ENCODE measurements around the gene LAMB3.

LAMB3 gene

DNA sequence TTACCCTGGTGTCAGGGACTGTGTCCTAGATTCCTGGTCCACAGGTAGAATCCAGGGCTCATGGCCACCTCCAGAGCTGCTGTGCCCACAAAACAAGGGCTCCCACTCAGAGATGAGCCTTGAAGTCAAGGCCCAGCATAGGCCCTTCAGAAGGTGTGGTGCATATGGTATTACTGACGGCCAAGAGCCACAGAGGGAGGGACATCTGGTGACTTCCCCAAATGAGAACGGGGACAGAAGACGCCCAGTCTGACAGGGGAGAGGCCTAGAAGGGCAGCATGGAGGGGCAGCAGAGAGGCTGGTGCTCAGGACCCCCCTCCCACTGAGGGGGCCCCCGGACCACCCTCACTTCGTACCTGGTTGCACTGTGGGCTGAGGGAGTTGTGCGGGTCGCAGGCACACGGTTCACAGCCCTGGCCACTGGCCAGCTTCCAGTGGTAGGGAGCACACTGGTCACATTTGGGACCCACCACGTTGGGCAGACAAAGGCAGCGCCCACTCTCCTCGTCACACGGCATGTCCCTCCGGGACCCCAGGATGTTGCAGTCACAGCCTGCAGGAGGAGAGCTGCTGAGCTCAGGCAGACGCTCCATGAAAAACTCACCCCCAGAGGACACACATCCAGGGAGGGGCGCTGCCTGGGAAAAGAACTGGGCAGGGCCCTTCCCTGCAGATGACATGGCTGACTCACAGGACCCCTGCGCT is 25.0 kb downstream of the LAMB3 start:
- Histone ChIP-seq H3K27me3 (ENCODE audit: control insufficient read depth in 5 of 5, insufficient read depth in 4 of 5, low read length in 5 of 5) (peaks cover 0 to 3% (median 0%) of the 10 kb centered on the region in 5 donors), H3K36me3 (ENCODE audit: control insufficient read depth in 5 of 5, insufficient read depth in 5 of 5, low read length in 5 of 5) (peaks cover 0 to 18% (median 6%) of the 10 kb centered on the region in 5 donors), H3K27ac (ENCODE audit: low read depth, low read length) (peak overlapping the region; percentile 76), H3K4me1 (ENCODE audit: control insufficient read depth in 5 of 5, insufficient read depth in 5 of 5, low read length in 5 of 5) (peaks cover 5 to 54% (median 37%) of the 10 kb centered on the region in 5 donors), H3K9ac (ENCODE audit: low read length in 5 of 5) (peak overlapping the region in 3 of 5 donors; percentile 21 to 53 (median 24)), H3K4me3 (ENCODE audit: low read depth in 1 of 5, low read length in 5 of 5) (peak overlapping the region in 4 of 5 donors; percentile 17 to 55 (median 34)), H3K9me3 (ENCODE audit: control insufficient read depth in 5 of 5, low read length in 5 of 5) (no peaks in the 10 kb centered on the region)

DNA sequence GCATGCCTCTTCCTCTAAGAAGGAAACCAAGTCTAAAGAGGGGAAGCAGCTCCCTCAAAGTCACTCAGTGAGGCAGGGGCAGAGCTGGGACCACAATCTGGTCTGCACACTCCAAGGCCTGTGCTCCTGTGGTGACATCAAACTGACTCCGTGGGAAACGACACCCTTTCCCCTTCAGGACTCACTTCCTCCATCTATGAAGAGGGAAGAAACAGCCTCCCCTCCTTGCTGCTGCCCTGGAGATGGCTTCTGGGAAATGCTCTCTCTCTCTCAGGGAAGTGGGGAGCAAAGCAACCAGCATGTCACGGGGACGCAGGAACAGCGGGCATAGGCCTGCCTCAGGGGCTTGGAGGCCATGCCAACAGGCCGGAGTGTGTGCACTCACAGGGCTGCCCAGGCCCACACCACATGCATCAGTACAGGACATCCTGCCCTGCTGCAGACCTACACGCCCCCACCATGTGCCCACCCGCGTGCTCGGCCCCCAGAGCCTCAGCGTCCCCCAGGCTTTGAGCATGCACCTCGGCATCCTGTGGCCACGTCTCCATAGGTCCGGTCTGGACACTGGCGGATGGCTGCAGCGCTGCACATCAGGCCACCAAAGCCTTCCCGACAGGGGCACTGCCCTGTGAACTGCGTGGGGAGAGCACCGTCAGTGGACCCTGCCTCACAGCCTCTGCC is 25.7 kb downstream of the LAMB3 start:
- H3K27ac ChIP-seq (ENCODE audit: low read depth, low read length), result peak overlapping the region; percentile 76
- no peaks in the 10 kb centered on the region for H3K9me3 ChIP-seq (ENCODE audit: control insufficient read depth in 5 of 5, low read length in 5 of 5)
- H3K36me3 ChIP-seq (ENCODE audit: control insufficient read depth in 5 of 5, insufficient read depth in 5 of 5, low read length in 5 of 5), result peaks cover 0 to 22% (median 6%) of the 10 kb centered on the region in 5 donors
- peaks cover 5 to 54% (median 38%) of the 10 kb centered on the region in 5 donors for H3K4me1 ChIP-seq (ENCODE audit: control insufficient read depth in 5 of 5, insufficient read depth in 5 of 5, low read length in 5 of 5)
- H3K9ac ChIP-seq (ENCODE audit: low read length in 5 of 5), result peak overlapping the region in 3 of 5 donors; percentile 0 to 24 (median 15)
- H3K27me3 ChIP-seq (ENCODE audit: control insufficient read depth in 5 of 5, insufficient read depth in 4 of 5, low read length in 5 of 5), result peaks cover 0 to 3% (median 0%) of the 10 kb centered on the region in 5 donors
- H3K4me3 ChIP-seq (ENCODE audit: low read depth in 1 of 5, low read length in 5 of 5), result peak overlapping the region in 3 of 5 donors; percentile 2 to 55 (median 36)

DNA sequence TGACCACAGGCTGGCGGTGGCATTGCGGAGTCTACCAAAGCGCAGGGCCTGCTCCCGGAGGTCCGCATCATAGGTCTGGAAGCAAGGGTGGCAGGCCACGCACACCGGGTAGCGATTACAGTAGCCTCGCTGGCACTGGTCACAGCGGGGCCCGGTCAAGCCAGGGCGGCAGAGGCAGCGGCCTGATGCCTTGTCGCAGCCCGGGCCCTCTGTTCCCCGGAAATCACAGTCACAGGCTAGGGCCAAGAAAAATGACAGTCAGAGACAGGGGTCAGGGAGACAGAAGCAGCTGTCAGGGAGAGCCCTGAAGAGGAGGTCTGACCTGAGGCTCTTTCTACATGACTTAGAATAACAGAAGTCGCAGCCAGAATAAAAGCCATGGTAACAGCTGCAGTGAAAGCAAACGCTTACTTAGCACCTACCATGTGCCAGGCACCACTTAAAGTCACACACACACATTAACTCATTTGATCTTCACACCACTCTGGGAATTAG is 26.4 kb downstream of the LAMB3 start:
- Histone ChIP-seq H3K27me3 (ENCODE audit: control insufficient read depth in 5 of 5, insufficient read depth in 4 of 5, low read length in 5 of 5) (peaks cover 0 to 3% (median 0%) of the 10 kb centered on the region in 5 donors), H3K9ac (ENCODE audit: low read length in 5 of 5) (peak overlapping the region in 2 of 5 donors; percentile 0 to 15), H3K4me3 (ENCODE audit: low read depth in 1 of 5, low read length in 5 of 5) (peak overlapping the region in 3 of 5 donors; percentile 2 to 36 (median 4)), H3K9me3 (ENCODE audit: control insufficient read depth in 5 of 5, low read length in 5 of 5) (no peaks in the 10 kb centered on the region), H3K27ac (ENCODE audit: low read depth, low read length) (peak overlapping the region; percentile 76), H3K4me1 (ENCODE audit: control insufficient read depth in 5 of 5, insufficient read depth in 5 of 5, low read length in 5 of 5) (peaks cover 5 to 54% (median 44%) of the 10 kb centered on the region in 5 donors), H3K36me3 (ENCODE audit: control insufficient read depth in 5 of 5, insufficient read depth in 5 of 5, low read length in 5 of 5) (peaks cover 0 to 22% (median 6%) of the 10 kb centered on the region in 5 donors)

DNA sequence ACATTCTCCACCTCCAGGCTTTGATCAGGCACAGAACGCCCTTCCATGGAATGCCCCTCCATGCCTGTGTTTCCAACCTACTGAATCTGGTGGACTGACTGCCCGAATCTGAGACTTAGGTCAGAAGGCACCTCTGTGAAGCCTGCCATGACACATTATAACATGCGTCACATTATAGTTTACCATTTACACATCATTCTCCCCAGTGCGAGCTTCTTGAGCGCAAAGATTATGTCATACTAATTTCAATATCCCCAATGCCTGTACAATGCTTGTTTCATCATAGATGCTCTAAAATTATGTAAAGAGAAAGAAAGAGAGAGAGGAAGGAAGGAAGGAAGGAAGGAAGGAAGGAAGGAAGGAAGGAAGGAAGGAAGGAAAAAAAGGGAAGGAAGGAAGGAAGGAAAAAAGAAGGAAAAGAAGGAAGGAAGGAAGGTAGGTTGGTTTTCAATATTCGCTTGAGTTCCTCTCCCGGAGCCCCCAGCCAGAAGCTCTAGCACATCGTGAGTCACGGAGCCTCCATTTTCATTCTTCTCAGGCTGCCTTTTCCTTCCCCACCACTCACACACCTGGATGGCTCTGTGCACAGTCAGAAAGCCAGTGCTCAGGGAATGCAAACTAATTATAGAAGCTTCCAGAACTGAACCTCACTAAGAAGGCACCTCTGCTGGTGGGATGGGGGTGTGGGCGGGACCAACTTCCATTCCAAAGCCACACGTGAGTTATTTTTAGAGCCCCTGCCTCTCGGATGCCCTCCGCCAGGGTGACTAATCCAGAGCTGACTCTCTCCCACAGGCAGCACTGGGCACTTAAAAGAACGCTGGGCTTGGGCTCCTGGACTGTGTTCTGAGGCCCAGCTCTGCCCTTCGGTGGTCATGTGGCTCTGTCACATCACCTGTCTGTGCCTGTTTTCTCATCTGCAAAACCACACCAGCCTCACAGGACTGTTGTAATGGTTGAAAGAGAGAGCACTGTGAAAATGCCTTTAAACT is 27.4 kb downstream of the LAMB3 start:
- H3K27ac ChIP-seq (ENCODE audit: low read depth, low read length), result peak overlapping the region; percentile 76
- H3K9ac ChIP-seq (ENCODE audit: low read length in 5 of 5), result no peak overlapping the region
- H3K4me1 ChIP-seq (ENCODE audit: control insufficient read depth in 5 of 5, insufficient read depth in 5 of 5, low read length in 5 of 5), result peaks cover 5 to 58% (median 49%) of the 10 kb centered on the region in 5 donors
- no peak overlapping the region for H3K4me3 ChIP-seq (ENCODE audit: low read depth in 1 of 5, low read length in 5 of 5)
- no peaks in the 10 kb centered on the region for H3K9me3 ChIP-seq (ENCODE audit: control insufficient read depth in 5 of 5, low read length in 5 of 5)
- H3K36me3 ChIP-seq (ENCODE audit: control insufficient read depth in 5 of 5, insufficient read depth in 5 of 5, low read length in 5 of 5), result peaks cover 0 to 22% (median 6%) of the 10 kb centered on the region in 5 donors
- peaks cover 0 to 3% (median 0%) of the 10 kb centered on the region in 5 donors for H3K27me3 ChIP-seq (ENCODE audit: control insufficient read depth in 5 of 5, insufficient read depth in 4 of 5, low read length in 5 of 5)

DNA sequence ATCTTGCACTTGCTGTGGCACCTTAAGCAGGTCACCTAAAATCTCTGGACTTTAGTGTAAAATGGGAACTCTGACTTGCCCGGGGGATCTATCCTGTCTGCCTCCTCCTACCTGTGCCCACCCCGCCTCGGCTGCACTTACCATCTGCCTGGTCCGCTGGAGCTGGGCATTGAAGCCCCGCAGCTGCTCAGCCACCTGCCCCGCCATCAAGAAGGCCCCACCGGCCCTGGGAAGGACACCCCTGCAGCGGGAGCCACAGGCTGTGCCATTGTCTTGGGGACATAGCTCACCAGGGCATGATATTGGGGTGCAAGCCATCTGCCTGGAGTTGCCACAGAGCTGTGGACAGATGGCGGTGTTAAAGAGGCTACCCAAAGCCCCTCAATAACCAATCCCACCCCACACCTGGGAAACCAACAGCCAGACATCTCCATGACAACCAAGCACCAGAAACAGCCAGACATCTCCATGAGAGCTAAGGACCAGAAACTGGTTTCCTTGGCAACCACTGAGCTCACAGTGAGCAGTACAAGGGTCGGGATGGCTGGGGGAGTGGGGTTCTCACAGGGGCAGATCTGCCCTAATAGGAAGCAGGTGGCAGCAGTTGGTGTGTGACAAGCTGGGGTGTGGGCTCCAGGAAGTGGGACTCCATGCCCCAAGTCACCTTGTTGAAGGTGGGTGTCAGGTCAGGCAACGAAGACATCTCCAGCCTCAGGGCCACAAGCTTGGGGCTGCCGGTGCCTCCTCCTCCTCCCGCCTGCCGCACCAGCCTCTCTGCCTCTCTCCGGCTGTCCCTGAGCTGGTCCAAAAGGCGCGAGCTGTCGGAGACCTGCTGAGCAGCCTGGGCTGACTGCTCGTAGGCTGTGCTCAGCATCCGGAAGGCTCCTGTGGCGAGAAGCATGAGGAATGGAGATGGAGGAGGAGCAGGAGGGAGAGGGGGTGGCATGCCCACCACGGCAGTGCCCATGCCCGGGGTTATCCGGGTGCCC is 29.1 kb downstream of the LAMB3 start:
- Histone ChIP-seq H3K36me3 (ENCODE audit: control insufficient read depth in 5 of 5, insufficient read depth in 5 of 5, low read length in 5 of 5) (peaks cover 0 to 26% (median 7%) of the 10 kb centered on the region in 5 donors), H3K27me3 (ENCODE audit: control insufficient read depth in 5 of 5, insufficient read depth in 4 of 5, low read length in 5 of 5) (peaks cover 0 to 3% (median 0%) of the 10 kb centered on the region in 5 donors), H3K4me3 (ENCODE audit: low read depth in 1 of 5, low read length in 5 of 5) (no peak overlapping the region), H3K9me3 (ENCODE audit: control insufficient read depth in 5 of 5, low read length in 5 of 5) (no peaks in the 10 kb centered on the region), H3K4me1 (ENCODE audit: control insufficient read depth in 5 of 5, insufficient read depth in 5 of 5, low read length in 5 of 5) (peaks cover 5 to 71% (median 56%) of the 10 kb centered on the region in 5 donors), H3K27ac (ENCODE audit: low read depth, low read length) (no peak overlapping the region), H3K9ac (ENCODE audit: low read length in 5 of 5) (no peak overlapping the region)

DNA sequence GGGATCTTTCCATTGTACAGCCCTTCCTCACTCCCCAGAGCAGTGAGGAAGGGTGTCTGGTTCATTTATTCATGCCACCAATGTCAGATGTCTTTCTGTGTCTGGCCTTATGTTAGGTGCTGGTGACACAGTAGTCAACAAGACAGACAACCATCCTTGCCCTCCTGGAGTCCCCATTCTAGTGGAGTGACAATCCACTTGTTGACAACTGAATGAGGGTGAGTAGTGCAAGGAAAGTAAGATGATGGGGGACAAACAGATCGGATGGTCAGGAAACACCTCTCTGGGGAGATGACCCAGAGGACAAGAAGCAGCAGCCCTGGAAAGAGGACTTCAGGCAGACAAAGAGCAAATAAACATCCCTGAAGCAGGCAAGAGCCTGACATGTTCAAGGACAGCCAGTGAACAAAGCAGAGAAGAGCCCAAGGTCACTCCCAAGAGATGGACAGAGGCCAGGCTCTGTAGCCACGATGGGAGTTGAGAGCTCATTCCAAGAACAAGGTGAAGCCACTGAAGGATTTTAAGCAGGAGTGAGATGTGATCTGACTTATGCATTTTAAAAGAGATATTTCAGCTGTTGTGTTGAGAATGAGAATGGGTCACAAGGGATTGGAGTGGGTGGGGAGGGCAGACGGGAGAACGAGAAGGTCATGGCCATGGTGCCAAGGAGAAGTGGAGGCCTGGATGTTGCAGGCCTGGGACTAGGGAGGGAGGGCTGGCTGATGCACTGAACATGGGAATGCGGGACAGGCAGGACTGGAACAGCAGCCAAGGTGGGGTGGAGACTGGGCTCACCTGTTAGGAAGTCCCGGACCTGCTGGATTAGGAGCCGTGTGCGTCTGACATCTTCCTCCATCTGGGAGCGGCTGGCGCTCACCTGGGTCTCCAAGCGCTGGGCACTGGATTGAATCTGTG is 30.2 kb downstream of the LAMB3 start:
- H3K4me3 ChIP-seq (ENCODE audit: low read depth in 1 of 5, low read length in 5 of 5), result no peak overlapping the region
- H3K4me1 ChIP-seq (ENCODE audit: control insufficient read depth in 5 of 5, insufficient read depth in 5 of 5, low read length in 5 of 5), result peaks cover 5 to 59% (median 47%) of the 10 kb centered on the region in 5 donors
- peaks cover 0 to 38% (median 18%) of the 10 kb centered on the region in 5 donors for H3K36me3 ChIP-seq (ENCODE audit: control insufficient read depth in 5 of 5, insufficient read depth in 5 of 5, low read length in 5 of 5)
- no peaks in the 10 kb centered on the region for H3K9me3 ChIP-seq (ENCODE audit: control insufficient read depth in 5 of 5, low read length in 5 of 5)
- no peak overlapping the region for H3K9ac ChIP-seq (ENCODE audit: low read length in 5 of 5)
- no peaks in the 10 kb centered on the region for H3K27me3 ChIP-seq (ENCODE audit: control insufficient read depth in 5 of 5, insufficient read depth in 4 of 5, low read length in 5 of 5)
- H3K27ac ChIP-seq (ENCODE audit: low read depth, low read length), result peak overlapping the region; percentile 25

DNA sequence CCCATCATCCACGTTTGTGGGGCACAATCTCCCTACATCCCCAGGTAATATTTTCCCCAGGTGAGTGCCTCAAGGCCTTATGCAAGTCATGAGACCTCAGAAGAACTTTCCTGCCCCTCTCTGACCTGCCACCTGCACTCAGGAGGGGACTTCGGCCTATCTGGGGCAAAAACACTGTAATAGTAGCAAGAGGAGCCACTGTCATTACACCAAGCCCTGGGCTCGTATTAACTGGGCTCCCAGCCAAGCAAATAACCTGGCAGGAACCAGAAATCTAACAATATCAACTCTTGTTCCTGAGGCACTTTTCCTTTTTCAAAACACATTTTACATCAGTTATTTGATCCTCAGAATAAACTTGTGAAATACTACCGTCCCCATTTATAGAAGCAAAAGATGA is 30.9 kb downstream of the LAMB3 start:
- Histone ChIP-seq H3K9ac (ENCODE audit: low read length in 5 of 5) (no peak overlapping the region), H3K36me3 (ENCODE audit: control insufficient read depth in 5 of 5, insufficient read depth in 5 of 5, low read length in 5 of 5) (peaks cover 0 to 45% (median 25%) of the 10 kb centered on the region in 5 donors), H3K4me1 (ENCODE audit: control insufficient read depth in 5 of 5, insufficient read depth in 5 of 5, low read length in 5 of 5) (peaks cover 3 to 52% (median 39%) of the 10 kb centered on the region in 5 donors), H3K27me3 (ENCODE audit: control insufficient read depth in 5 of 5, insufficient read depth in 4 of 5, low read length in 5 of 5) (no peaks in the 10 kb centered on the region), H3K4me3 (ENCODE audit: low read depth in 1 of 5, low read length in 5 of 5) (no peak overlapping the region), H3K9me3 (ENCODE audit: control insufficient read depth in 5 of 5, low read length in 5 of 5) (no peaks in the 10 kb centered on the region), H3K27ac (ENCODE audit: low read depth, low read length) (peak overlapping the region; percentile 25)

DNA sequence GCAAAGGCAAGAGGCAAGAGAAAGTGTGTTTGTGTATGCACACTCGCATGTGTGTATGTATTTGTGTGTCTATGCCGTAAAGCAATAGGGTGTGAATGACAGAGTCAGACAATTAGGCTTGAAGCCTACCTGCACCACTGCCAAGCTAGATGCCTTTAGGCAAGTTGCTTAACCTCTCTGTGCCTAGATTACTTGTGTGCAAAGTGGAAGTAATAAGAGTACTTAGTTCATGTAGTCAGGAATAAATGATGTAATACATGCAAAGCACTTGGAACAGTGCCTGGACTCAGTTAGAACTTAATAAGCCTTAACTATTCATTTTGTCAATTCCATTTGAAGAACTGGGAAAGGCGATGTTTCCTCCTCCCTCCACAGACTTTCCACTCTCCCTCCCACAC is 31.7 kb downstream of the LAMB3 start:
- no peak overlapping the region for H3K9ac ChIP-seq (ENCODE audit: low read length in 5 of 5)
- H3K9me3 ChIP-seq (ENCODE audit: control insufficient read depth in 5 of 5, low read length in 5 of 5), result no peaks in the 10 kb centered on the region
- H3K27me3 ChIP-seq (ENCODE audit: control insufficient read depth in 5 of 5, insufficient read depth in 4 of 5, low read length in 5 of 5), result no peaks in the 10 kb centered on the region
- H3K4me1 ChIP-seq (ENCODE audit: control insufficient read depth in 5 of 5, insufficient read depth in 5 of 5, low read length in 5 of 5), result peaks cover 0 to 44% (median 31%) of the 10 kb centered on the region in 5 donors
- H3K27ac ChIP-seq (ENCODE audit: low read depth, low read length), result peak overlapping the region; percentile 25
- H3K4me3 ChIP-seq (ENCODE audit: low read depth in 1 of 5, low read length in 5 of 5), result no peak overlapping the region
- H3K36me3 ChIP-seq (ENCODE audit: control insufficient read depth in 5 of 5, insufficient read depth in 5 of 5, low read length in 5 of 5), result peaks cover 0 to 53% (median 32%) of the 10 kb centered on the region in 5 donors
